WTC11 (cell line): ENCODE data around the gene RELL1.

Source experiments
- ATF1 ChIP-seq: sonication (generic); formaldehyde crosslinking; IDR thresholded peaks from 2 replicates; pipeline ENCODE4 v1.8.1; 2023; ENCODE audit warnings: mild to moderate bottlenecking, moderate library complexity, missing genetic modification reagents
- ATF2 ChIP-seq: sonication (generic); formaldehyde crosslinking; IDR thresholded peaks from 2 replicates; pipeline ENCODE4 v1.8.1; 2022; ENCODE audit warnings: low read depth, missing genetic modification reagents, borderline replicate concordance
- ATF3 ChIP-seq: sonication (generic); formaldehyde crosslinking; conservative IDR thresholded peaks from 2 replicates; pipeline ENCODE4 v1.8.1; 2022; ENCODE audit warnings: mild to moderate bottlenecking, missing genetic modification reagents
- CTCF ChIP-seq: fragments of 200-600 bp; IDR thresholded peaks from 2 replicates; pipeline ENCODE4 v1.8.0; 2022; ENCODE audit warnings: antibody characterized with exemption
- E2F4 ChIP-seq: sonication (generic); formaldehyde crosslinking; IDR thresholded peaks from 2 replicates; pipeline ENCODE4 v1.8.1; 2022; ENCODE audit warnings: low read depth, mild to moderate bottlenecking, moderate library complexity, missing genetic modification reagents, borderline replicate concordance
- ETV6 ChIP-seq: sonication (generic); formaldehyde crosslinking; IDR thresholded peaks from 2 replicates; pipeline ENCODE4 v1.8.1; 2022; ENCODE audit warnings: mild to moderate bottlenecking, missing genetic modification reagents
- MAX ChIP-seq: sonication (generic); formaldehyde crosslinking; IDR thresholded peaks from 2 replicates; pipeline ENCODE4 v1.8.0; 2022; ENCODE audit warnings: mild to moderate bottlenecking, missing genetic modification reagents
- SMAD4 ChIP-seq: sonication (generic); formaldehyde crosslinking; IDR thresholded peaks from 2 replicates; pipeline ENCODE4 v1.8.0; 2022; ENCODE audit warnings: mild to moderate bottlenecking, missing genetic modification reagents
- ZNF263 ChIP-seq: sonication (generic); formaldehyde crosslinking; IDR thresholded peaks from 2 replicates; pipeline ENCODE4 v1.8.1; 2022; ENCODE audit warnings: low read depth, mild to moderate bottlenecking, moderate library complexity, missing genetic modification reagents

- TF ChIP-seq E2F4 (CRISPR knock-in tag) = no peak
- TF ChIP-seq ATF2 = no peak
- no peak for TF ChIP-seq MAX (CRISPR knock-in tag)
- TF ChIP-seq CTCF = no peak
- no peak for TF ChIP-seq ATF1 (CRISPR knock-in tag)
- TF ChIP-seq SMAD4 (CRISPR knock-in tag) = no peak
- no peak for TF ChIP-seq ETV6 (CRISPR knock-in tag)
- no peak for TF ChIP-seq ATF3 (CRISPR knock-in tag)
- TF ChIP-seq ZNF263 (CRISPR knock-in tag) = no peak
Observed at GRCh38 chr4:37659696-37660095, 26.5 kb downstream of the RELL1 start.
